ENCODE data around the gene RTN4R. TPM values are rescaled to one million over a fixed set of nuclear protein-coding genes. Genes with fewer than 3 reads are reported as not detected.
A peak's percentile ranks its signal among the peaks of the same experiment; 100 is the strongest.
"Not testable (repeated sequence)": the region's sequence is repeated elsewhere in the genome, so short reads cannot be mapped to it uniquely, and the experiment has no call there.

RTN4R gene
- total RNA-seq = 1.2 TPM
- polyA plus RNA-seq (ENCODE audit: insufficient read depth, low read depth, low replicate concordance) = 2.5 TPM
- long read RNA-seq, donor 1, transcript RTN4R-201 (2 exons, 2,157 nt) = major isoform, 7 of 8 reads
- long read RNA-seq, donor 1, partial matches to known transcripts = 0 of 8 reads
- long read RNA-seq, donor 1, other reads (novel, unspliced or antisense) = 0 of 8 reads
- long read RNA-seq, donor 2, partial matches to known transcripts = 0 of 2 reads
- long read RNA-seq, donor 2, other reads (novel, unspliced or antisense) = 0 of 2 reads
- long read RNA-seq, donor 3, partial matches to known transcripts = 0 of 4 reads
- long read RNA-seq, donor 3, other reads (novel, unspliced or antisense) = 0 of 4 reads
- long read RNA-seq, donor 4 = 0 reads
- long read RNA-seq, donor 5 = 0 reads
- long read RNA-seq, donor 6 = 0 reads
- long read RNA-seq, donor 7, transcript RTN4R-201 (2 exons, 2,157 nt) = major isoform, 5 of 5 reads
- long read RNA-seq, donor 7, partial matches to known transcripts = 0 of 5 reads
- long read RNA-seq, donor 7, other reads (novel, unspliced or antisense) = 0 of 5 reads
- long read RNA-seq, donor 8, transcript RTN4R-201 (2 exons, 2,157 nt) = major isoform, 9 of 9 reads
- long read RNA-seq, donor 8, partial matches to known transcripts = 0 of 9 reads
- long read RNA-seq, donor 8, other reads (novel, unspliced or antisense) = 0 of 9 reads
- long read RNA-seq, donor 9, partial matches to known transcripts = 0 of 4 reads
- long read RNA-seq, donor 9, other reads (novel, unspliced or antisense) = 0 of 4 reads
- long read RNA-seq, donor 10, partial matches to known transcripts = 0 of 2 reads
- long read RNA-seq, donor 10, other reads (novel, unspliced or antisense) = 0 of 2 reads

- peak in 4 of 5 donors; percentile 66 to 86 (median 74) for DNase-seq
- Histone ChIP-seq H3K27ac (ENCODE audit: low read depth in 2 of 2, low read length in 2 of 2) (no peak within 1 kb of the TSS), H3K9ac (ENCODE audit: low read length in 3 of 3) (no peak within 1 kb of the TSS), H3K4me3 (ENCODE audit: low read length in 3 of 3) (no peak within 1 kb of the TSS), H3K4me1 (ENCODE audit: control insufficient read depth in 2 of 3, insufficient read depth in 2 of 3, low read depth in 1 of 3, low read length in 3 of 3) (peaks cover 0 to 3% (median 0%) of the 10 kb centered on the region in 3 donors), H3K36me3 (ENCODE audit: control insufficient read depth in 2 of 3, insufficient read depth in 3 of 3, low read length in 3 of 3) (no peaks in the 10 kb centered on the region), H3K27me3 (ENCODE audit: control insufficient read depth, insufficient read depth, low read length) (no peaks in the 10 kb centered on the region), H3K9me3 (ENCODE audit: control insufficient read depth in 2 of 3, insufficient read depth in 1 of 3, low read length in 3 of 3) (no peaks in the 10 kb centered on the region)
- TF ChIP-seq CTCF (IDR thresholded peaks at IDR 0.05; ENCODE audit: borderline replicate concordance, extremely low read depth, insufficient read depth) = peak; percentile 82
- FAIRE-seq = no peak
- intact Hi-C loops (cut with DNase I) = no loop called here
Measured at GRCh38 chr22:20268279-20269012, at the start of gene RTN4R. TSS of gene RTN4R (minus strand) at chr22:20268318. CDS start at chr22:20268092, 226 bp downstream.

DNA sequence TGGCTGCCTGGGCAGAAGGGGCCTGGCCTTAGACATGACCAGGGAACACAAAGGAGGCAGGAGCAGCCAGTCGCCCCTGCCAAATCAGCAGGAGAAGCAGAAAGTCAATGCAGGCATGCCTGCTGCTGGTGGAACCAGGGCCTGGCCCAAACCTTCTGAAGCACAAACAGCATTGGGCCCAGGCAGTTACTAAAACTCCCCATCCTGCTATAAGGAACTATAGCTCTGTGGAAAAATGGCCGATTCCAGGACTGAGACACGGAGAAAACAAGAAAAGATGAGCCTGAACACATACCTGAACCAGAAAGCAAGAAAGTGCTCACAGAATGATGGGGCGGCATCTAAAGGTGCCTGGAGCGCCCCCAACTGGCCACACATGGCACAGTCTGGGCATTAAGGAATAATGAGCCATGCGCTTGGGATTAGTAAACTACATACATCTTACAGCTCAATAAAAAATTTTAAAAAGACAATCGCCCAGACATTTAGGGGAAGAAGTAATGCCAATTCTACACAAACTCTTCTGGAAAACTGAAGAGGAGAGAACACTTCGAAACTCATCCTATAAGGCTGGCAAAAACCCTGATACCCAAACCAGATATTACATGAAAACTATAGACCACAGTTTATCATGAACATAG is 49.4 kb upstream of the RTN4R start:
- H3K9me3 ChIP-seq (ENCODE audit: control insufficient read depth in 2 of 3, insufficient read depth in 1 of 3, low read length in 3 of 3); intact Hi-C loops (cut with DNase I); H3K27ac ChIP-seq (ENCODE audit: low read depth in 2 of 2, low read length in 2 of 2); FAIRE-seq; H3K9ac ChIP-seq (ENCODE audit: low read length in 3 of 3); H3K4me3 ChIP-seq (ENCODE audit: low read length in 3 of 3); H3K36me3 ChIP-seq (ENCODE audit: control insufficient read depth in 2 of 3, insufficient read depth in 3 of 3, low read length in 3 of 3); H3K27me3 ChIP-seq (ENCODE audit: control insufficient read depth, insufficient read depth, low read length): not testable (repeated sequence)
- peak in 2 of 5 donors; percentile 4 to 38 for DNase-seq
- peak; percentile 13 for TF ChIP-seq CTCF (IDR thresholded peaks at IDR 0.05; ENCODE audit: borderline replicate concordance, extremely low read depth, insufficient read depth)
- peaks cover 0 to 14% (median 8%) of the 10 kb centered on the region in 3 donors for H3K4me1 ChIP-seq (ENCODE audit: control insufficient read depth in 2 of 3, insufficient read depth in 2 of 3, low read depth in 1 of 3, low read length in 3 of 3)

DNA sequence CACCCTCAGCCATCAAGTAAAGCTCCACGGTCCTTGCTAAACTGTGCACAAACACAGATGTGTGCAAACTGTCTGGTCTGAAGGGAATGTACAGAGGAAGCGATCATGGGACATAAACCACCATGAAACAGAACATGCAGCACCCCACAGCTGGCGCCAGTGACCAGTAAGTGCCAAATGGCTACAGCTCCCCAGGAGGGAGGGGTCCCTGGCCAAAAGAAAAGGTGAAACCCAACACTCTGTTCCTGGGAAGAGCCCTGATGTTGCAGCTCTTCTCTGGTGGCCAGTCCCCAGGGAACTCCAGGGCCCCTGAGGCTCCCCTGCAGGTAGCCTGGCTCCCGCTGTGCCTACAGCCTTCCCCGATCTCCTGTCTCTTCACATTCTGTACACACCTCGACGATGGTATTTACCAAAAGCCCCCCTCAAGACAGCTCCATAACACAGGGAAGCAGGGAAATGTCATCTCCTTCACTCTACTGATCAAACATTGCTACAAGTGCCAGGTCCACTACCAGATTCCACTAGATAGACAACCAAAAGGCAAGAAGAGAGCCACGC is 48.8 kb upstream of the RTN4R start:
- TF ChIP-seq CTCF (IDR thresholded peaks at IDR 0.05; ENCODE audit: borderline replicate concordance, extremely low read depth, insufficient read depth) = no peak
- Histone ChIP-seq H3K27me3 (ENCODE audit: control insufficient read depth, insufficient read depth, low read length) (no peaks in the 10 kb centered on the region), H3K4me1 (ENCODE audit: control insufficient read depth in 2 of 3, insufficient read depth in 2 of 3, low read depth in 1 of 3, low read length in 3 of 3) (peaks cover 0 to 14% (median 8%) of the 10 kb centered on the region in 3 donors), H3K4me3 (ENCODE audit: low read length in 3 of 3) (no peak overlapping the region), H3K9me3 (ENCODE audit: control insufficient read depth in 2 of 3, insufficient read depth in 1 of 3, low read length in 3 of 3) (no peaks in the 10 kb centered on the region), H3K9ac (ENCODE audit: low read length in 3 of 3) (no peak overlapping the region), H3K27ac (ENCODE audit: low read depth in 2 of 2, low read length in 2 of 2) (no peak overlapping the region), H3K36me3 (ENCODE audit: control insufficient read depth in 2 of 3, insufficient read depth in 3 of 3, low read length in 3 of 3) (no peaks in the 10 kb centered on the region)
- FAIRE-seq (no peak), DNase-seq (peak in 2 of 5 donors; percentile 5 to 42)
- intact Hi-C loops (cut with DNase I) = no loop called here
